ENCODE results near the gene ISL2.
A peak's percentile ranks its signal among the peaks of the same experiment; 100 is the strongest.
"Not testable (repeated sequence)": the region's sequence is repeated elsewhere in the genome, so short reads cannot be mapped to it uniquely, and the experiment has no call there.

The ISL2 gene

DNA sequence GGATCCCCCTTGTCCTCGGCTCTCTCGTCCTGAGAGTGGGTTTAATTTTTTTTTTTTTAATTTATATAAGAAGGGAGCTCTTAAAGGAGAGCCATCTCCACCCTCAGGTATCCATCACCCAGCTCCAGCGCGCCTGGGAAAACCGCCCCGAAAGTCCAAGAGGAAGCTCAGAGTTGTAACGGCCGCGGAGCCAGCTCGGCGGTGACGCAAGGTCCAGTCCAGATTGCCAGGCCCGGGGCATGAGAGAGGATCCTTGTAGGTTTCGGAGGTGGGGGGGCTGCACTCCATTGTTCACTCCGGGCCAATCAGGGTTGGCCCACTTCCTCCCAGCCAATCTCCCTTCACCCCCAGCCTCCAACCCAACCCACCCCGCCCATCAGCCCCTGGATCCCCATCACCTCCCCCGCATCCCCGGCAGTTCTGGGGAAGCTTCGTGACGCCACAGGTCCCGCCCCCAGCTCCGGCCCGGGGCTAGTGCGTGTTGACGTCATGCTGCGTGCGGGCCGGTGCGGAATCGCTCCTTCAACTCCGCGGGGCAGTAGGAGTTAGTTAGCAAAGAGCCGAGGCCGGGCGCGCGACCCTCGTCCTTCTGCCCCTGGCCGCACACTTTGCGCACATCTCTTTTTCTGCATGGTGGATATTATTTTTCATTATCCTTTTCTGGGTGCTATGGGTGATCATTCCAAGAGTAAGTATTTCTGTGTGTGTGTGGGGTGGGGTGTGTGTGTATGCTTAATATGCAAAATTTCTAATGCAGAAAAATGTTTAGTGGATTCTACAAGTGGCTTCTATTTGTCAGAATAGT lies at the start of gene ISL2:
Gene ISL2 (plus strand): TSS at position 520 of the 805 bp plus-strand sequence. CDS start 111 bp downstream, at position 631.
- DNase-seq = peak; percentile 98

DNA sequence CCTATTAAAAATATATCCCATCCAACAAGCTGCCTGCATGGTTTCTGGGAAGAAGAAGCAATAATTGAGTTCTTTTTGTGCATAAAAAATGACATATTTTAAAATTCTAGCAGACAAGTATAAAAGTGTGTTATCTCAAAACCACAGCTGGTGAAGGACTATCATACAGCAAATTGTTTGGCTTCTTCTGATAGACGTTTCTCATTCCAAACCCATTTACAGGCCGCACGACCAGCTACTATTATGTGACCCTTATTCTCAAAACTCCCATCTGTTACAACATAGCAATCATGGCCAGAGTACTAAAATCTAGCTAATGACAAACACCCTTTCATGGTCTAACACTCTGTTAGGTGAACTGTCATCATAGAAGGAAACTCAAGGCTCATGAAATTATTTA lies 47.0 kb upstream of the ISL2 start:
- no peak for DNase-seq

DNA sequence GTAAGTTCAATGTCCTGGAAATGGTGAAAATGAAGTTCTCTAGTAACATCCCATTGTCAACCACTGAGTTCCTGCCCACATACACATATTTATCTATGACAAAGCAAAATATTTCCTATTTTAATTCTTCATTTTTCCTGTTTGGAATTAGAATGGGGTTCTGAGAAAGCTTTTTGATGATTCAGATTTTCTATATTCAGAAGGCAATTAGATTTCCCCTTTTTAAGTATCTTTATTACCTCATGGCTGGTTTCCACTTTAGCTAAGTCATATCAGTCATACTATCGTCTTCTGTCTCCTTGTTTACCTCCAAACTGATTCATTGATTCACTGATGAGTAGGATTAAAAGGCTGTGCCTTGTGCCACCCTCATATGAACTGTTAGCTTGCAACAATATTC lies 43.2 kb upstream of the ISL2 start:
- DNase-seq = peak; percentile 32

DNA sequence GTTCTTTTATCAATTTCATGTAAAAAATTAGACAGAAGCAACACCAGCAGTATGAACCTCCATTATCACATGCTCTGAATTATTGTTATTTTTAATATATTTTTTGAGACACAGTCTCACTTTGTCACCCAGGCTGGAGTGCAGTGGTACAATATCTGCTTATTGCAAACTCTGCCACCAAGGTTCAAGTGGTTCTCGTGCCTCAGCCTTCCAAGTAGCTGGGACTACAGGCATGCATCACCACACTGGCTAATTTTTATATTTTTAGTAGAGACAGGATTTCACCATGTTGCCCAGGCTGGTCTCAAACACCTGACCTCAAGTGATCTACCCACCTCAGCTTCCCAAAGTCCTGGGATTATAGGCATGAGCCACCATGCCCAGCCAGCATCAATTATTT lies 42.1 kb upstream of the ISL2 start:
- not testable (repeated sequence) for DNase-seq

DNA sequence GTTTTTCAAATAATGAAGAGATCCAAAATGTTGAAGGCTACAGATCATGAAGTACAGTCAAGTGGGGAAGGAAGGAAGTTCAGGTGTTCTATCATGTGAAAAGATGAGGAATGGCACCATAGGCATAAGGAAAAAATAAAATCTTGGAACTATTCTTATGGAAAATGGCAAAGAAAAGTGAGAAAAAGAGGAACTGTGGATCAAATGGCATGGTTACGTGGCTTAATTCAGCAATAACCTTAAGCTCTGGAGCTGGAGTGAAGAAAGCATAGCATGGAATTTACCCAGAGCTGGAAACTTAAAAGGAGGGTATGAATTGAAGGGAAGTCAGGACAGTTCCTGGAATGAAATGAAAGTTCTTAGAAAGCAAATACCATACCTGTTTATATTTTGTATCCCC lies 39.7 kb upstream of the ISL2 start:
- no peak for DNase-seq

DNA sequence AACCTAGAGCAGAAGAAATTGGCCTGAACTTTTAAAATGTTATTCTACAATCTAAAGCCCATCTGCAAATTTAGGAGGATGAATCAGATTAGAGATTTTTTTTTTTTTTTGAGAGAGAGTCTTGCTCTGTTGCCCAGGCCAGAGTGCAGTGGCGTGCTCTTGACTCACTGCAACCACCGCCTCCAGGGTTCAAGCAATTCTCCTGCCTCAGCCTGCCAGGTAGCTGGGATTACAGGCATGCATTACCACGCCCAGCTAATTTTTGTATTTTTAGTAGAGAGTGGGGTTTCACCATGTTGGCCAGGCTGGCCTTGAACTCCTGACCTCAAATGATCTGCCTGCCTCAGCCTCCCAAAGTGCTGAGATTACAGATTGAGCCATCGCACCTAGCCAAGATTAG lies 38.6 kb upstream of the ISL2 start:
- not testable (repeated sequence) for DNase-seq

DNA sequence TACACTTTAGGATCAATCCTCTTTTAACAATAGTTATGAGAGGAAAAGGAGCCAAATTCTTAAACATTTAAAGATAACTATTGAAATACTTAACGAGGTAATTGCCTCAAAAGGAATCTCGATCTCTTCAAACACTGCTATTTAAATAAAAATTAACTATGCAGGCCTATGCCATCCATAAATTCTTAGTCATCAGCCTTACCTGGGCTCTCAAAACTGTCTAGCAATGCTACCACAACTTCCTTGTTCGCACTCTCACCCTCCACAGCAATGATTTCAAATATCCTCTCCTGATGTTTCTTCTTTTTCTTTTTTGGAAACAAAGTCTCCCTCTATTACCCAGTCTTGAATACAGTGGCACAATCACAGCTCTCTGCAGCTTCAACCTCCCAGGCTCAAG lies 37.6 kb upstream of the ISL2 start:
- no peak for DNase-seq

DNA sequence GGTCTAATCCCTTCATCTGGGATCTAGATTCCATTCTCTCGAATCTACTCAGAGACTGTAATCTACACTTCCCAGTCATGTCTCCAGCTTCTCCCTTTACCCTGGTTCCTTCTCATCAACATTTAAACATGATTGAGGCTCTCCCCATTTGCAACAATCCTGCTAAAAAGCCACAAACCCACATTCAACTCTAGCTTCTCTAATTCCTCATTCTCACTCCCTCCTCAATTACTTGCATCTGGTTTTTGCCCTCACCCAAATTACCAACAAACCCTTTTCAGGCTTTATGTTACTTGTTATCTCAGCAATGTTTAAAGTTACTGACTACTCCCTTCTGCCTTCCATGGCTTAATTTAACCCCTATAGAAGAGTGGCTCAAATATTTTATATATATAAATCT lies 36.8 kb upstream of the ISL2 start:
- no peak for DNase-seq

DNA sequence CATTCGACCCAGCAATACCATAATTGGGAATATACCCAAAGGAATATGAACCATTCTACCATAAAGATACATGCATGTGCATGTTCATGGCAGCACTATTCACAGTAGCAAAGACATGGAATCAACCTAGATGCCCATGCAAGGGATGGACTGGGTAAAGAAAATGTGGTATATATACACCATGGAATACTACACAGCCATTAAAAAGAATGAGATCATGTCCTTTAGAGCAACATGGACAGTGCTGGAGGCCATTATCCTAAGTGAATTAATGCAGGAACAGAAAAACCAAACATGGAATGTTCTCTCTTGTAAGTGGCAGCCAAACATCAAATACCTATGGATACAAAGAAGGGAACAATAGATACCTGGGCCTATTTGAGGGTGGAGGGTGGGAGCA lies 32.7 kb upstream of the ISL2 start:
- DNase-seq = no peak

DNA sequence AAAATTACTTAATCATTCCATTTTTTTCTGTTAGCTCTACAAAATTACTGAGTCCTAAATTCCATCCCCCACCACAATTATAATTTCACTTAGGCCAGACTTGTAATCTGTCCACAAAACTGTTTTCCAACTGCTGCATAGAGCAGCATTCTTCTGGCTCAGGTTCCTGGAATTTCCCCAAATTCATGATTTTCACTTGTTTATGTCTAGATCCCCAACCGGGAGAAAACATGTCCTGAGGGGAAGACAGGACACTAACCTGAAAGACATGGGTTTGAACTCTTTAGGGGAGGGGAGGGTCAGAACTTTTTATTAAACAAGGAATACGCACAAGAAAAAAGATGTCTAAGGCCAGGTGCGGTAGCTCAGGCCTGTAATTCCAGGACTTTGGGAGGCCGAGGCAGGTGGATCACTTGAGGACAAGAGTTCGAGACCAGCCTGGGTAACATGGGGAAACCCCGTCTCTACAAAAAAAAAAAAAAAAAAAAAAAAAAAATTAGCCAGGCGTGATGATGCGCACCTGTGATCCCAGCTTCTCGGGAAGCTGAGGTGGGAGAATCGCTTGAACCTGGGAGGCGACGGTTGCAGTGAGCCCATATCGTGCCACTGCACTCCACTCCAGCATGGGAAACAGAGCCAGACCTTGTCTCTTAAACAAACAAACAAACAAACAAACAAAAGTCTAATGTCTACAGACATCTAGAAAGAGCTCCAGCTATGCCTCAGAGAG lies 26.8 kb upstream of the ISL2 start:
- no peak for DNase-seq

DNA sequence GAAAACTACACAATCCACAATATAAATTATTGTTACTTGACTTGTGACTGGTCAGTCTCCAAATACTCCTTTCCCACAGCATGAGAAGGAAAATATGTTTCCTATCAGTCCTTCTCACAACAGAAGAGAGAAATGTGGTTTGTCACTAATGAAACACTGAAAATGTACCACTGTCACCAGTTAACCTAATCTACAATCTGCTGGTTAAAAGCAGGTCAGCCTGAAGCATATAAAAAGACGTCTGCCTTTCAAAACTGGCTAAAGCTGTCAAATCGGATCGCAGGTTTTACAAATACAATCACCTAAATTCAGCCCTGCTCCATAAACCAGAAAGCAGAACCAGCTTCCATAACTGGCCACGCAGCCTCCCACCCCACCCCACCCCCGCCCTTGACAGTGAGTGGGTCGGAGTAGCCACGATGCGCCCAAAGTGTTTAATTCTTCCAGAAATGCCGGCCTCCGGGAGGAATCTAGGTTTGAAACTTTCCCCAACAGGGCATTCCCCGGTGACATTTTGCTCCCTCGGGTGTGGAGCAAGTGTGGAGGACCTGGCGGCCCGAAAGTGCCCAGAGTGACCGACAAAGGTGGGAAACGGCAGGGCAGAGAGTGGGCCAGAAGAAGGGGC lies 26.0 kb upstream of the ISL2 start:
- DNase-seq = no peak

DNA sequence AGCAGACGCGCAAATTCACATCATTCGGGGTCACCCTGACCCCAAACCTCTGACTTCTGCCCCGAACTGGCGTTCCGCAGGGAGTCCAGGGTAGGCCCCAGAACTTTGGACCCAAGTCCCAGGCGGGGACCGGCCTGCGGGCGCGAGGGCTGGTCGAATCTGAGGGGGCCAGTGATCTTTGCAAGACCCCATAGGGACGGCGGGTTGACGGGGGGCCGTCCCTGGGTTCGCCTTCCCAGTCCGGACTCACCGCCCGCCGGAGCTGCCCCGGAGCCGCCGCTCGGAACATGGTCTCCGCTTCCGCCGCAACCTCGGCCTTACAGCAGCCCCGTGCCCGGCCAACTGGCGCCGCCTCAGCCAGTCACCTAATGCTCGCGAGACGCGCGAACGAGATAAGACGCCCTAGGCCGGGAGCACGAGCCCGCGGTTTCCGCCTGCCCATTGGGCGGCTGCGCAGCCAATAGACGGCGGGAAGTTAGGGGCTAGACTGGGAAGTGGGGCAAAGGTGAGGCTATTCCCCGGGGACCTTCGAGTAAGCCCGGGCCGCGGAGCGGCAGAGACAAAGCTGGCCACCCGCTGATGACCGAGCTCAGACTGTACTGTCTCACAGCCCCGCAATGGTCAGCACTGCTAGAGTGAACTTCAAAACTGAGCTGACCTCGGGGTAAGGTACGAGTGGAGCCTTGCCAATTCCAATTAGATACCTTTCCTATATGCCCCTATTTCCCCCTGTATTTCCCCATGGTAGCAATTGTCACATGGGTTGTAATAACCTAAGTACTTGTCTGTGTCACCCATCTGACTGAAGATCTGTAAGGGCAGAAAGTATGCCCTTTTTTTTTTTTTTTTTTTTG lies 25.2 kb upstream of the ISL2 start, which contains the start of gene ETFA:
Gene ETFA (minus strand): TSS at position 370 of the 854 bp plus-strand sequence. CDS start 81 bp downstream, at position 289.
- DNase-seq = peak; percentile 95

DNA sequence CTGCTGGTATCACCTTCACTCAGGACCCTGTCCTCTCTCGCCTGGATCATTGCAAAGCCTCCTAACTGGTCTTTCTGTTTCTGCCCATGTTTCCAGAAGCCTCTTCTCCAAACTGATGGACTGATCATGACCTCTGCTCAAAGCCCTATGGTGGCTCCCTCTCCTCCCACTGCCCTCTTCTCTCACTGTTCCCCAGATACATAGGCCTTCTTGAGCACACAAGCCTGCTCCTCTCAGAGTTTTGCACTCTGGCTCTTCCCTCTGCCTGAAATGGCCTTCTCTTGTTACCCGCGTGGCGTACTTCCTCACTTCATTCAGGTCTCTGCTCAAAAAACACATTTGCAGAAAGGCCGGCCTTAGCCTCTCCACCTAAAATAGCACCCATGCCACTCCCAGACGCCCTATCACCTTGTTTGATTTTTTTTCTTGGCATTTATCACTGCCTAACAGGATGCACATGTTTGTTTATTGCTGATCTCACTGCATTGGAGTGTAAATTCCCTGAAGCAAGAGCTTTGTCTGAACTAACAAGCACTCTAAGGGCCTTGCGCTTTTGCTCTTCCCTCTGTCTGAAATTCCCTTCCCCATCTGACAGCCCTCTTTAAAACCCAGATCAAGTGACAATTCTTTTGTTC lies 23.9 kb upstream of the ISL2 start:
- DNase-seq = peak; percentile 29

DNA sequence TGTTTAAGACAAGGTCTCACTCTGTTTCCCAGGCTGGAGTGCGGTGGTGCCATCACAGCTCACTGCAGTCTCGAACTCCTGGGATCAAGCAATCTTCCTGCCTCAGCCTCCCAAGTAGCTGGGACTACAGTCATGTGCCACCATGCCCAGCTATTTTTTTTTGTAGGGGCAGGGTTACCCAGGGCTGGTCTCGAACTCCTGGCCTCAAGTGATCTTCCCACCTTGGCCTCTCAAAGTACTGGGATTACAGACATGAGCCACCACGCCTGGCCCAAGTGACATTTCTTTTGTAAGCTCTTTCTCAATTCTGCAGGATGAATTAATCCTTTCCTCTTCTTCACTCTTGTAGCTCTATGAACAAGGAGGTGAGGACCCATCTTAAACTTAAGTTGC lies 23.4 kb upstream of the ISL2 start:
- not testable (repeated sequence) for DNase-seq

DNA sequence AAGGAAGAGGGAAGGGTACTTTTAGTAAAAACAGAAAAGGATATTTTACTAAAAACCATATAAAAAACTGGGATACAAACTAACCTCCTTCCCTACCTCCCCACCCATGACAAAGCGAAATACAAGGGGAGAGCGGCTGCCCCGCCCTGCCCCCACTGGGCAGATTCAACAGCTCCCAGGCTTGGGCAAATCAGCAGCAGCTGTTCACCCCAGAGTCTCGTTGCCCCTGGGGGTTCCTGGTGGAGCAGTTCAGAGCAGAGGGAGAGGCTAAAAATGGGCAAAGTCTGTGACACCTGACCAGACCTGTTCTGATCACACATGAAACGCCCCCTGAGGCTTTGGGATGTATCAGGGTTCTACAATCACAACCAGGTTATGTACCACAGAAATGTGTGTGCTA lies 22.8 kb upstream of the ISL2 start:
- DNase-seq = no peak

DNA sequence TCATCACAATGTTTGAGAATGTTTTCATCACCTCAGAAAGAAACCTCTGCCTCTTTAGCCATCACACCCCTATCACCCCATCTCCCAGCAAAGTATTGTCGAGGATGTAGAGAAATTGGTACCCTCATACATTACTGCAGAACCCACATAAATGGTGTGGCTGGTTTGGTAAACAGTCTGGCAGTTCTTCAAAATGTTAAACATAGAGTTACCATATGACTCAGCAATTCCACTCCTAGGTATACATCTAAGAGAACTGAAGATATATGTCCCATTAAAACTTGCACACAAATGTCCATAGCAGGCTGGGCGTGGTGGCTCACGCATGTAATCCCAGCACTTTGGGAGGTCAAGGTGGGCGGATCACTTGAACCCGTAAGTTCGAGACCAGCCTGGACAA lies 16.6 kb upstream of the ISL2 start:
- DNase-seq = no peak

DNA sequence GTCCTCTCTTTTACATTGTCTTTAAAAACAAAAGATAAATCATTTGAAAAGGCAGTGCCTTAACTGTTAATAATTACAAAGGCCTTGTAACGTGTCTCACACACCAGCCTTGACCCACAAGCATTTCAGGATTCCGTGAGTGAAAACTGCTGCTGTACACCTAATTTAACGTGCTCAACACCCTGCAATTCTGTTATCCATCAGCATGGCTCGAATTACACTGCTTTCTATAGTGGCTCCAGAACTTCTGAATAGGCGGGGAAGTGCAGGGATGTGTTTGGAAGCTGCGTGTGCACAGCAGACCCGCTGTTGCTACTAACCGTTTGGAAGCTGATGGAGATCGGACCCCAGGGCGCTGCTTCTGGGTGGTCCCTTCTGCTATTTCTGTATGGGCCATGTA lies 15.4 kb upstream of the ISL2 start:
- no peak for DNase-seq

DNA sequence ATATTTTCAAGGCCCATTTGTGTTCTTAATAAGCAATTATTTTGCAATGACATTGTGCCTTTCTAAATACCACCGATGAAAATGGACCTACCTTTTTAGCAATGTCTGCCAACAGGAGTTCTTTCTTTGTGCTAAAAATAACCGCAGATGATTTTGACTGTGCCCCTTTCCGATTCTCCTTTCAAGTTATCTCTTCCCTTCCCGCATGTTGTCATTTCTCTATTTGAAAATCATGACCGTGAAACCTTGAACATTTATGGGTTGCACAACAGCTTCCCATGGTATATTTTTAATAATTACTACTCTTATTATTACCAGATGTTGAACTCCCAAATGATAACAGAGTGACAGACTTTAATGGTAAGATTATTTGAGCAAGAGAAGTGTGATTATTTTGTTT lies 15.0 kb upstream of the ISL2 start:
- no peak for DNase-seq

DNA sequence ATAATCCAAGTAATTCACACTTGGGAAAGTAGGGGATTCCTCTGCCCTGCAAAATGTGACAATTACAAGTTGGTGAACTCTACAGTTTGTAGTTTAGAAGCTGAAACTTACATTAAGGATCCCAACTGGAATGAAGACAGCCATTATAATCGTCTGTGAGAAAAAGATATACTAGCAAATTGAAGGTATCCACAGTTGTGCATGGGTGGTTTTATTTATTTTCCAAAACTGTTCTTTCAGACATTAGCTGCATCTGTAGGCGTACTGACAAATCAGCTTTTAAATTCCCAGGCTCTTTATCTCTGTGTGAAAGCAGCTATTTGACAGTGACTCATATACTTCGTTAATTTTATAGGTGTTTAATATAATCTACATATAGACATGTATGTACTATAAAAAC lies 12.5 kb upstream of the ISL2 start:
- DNase-seq = no peak

DNA sequence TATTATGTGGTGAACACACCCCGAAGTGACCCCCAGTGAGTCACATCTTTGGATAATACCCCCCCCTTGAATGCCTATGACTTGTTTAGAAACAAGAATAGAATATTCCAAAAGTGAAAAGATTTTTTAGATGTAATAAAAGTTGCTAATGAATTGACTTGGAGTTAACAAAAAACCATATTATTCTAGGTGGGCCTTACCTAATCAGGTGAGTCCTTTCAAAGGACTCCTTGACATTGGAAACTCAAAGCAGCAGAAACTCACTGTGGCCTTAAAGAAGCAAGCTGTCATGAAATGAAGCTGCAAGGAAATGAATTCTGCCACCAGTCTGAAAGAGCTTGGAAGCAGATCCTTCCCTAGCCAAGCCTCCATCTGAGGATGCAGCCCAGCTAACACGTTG lies 10.9 kb upstream of the ISL2 start:
- no peak for DNase-seq

DNA sequence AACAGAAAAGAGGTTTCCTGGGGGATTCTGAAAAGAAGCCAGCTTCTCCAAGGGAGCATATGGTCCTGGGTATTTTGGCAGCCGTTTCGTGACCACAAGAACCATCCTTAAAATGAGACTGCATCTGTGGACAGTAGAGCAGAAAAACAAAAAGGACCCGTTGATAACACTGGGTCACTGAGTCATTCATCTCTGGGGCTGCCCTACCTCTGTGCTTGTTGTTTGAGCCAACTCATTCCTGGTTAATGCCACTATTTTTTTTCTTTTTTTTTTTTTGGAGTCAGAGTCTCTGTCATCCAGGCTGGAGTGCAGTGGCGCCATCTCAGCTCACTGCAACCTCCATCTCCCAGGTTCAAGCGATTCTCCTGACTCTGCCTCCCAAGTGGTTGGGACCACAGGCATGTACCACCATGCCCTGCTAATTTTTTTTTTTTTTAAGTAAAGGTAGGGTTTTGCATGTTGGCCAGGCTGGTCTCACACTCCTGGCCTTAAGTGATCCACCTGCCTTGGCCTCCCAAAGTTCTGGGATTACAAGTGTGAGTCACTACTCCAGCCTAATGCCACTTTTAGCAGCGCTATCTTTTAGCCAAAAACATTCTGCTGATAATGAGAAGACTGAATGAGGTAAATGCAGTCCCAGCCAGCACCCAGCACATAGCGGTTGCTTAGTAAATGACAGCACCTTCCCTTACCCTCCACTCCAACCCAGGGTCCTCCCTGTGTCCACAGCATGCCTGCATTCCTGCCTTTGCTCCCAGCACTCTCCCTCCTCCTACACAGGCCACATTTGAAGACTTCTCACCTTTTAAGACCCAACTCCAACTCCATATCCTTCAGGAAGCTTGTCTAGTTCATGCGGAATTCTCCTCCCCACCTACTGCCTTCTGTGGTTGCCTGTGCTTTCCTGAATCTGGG lies 9.1 kb upstream of the ISL2 start:
- peak; percentile 15 for DNase-seq

Data from HCEC 1CT (cell line).